HCT116 (cell line): ENCODE results near the gene SPOCD1. TPM values are rescaled to one million over a fixed set of nuclear protein-coding genes. Genes with fewer than 3 reads are reported as not detected.

Source experiments
- ATAC-seq: fragments of 200-7000 bp; cut with Tn5 transposase; 2 replicates; pipeline ENCODE4 v1.9.1; 2020; ENCODE audit warnings: mild to moderate bottlenecking, moderate library complexity
- BruUV-seq: library from RNA; stranded (reverse); fragments of 400-500 nt; replicated peaks from 2 replicates; lab custom pipeline; 2021; lab: Mats Ljungman, UMichigan
- CTCF ChIA-PET: fragments of 300-600 bp; sonication (Branson Sonifier 250); formaldehyde crosslinking; loops from one replicate; lab custom pipeline; 2021; ENCODE audit warnings: antibody characterized with exemption; lab: Charles Lee
- POLR2A ChIA-PET: fragments of 300-600, 350-600 bp; sonication (Branson Sonifier 250); formaldehyde crosslinking; loops from one replicate; lab custom pipeline; 2021; ENCODE audit warnings: antibody characterized with exemption; lab: Charles Lee
- RAD21 ChIA-PET, 2 experiments: fragments of 300-600 bp; sonication (Branson Sonifier 250); formaldehyde crosslinking; loops; one replicate each; lab custom pipeline; 2023; ENCODE audit warnings: low total read pairs in 2 of 2; ENCODE audit not compliant: uncharacterized antibody in 2 of 2, unreplicated experiment in 2 of 2, low non-redundant PET in 1 of 2; lab: Charles Lee
- DNase-seq: peaks from one replicate; pipeline ENCODE4 v3.0.0-alpha.2; 2010; ENCODE audit warnings: low read depth, low spot score
- H2AFZ ChIP-seq: fragments of 200-600 bp; shearing (Covaris generic), sonication (generic); 2 replicates; pipeline ENCODE4 v1.6.1; 2017; ENCODE audit warnings: low read depth, mixed run types, mixed read lengths, antibody characterized with exemption, low read length; ENCODE audit not compliant: poor library complexity, severe bottlenecking
- H3K27ac ChIP-seq: 2 replicates; pipeline ENCODE4 v1.5.1; 2012; ENCODE audit warnings: low read depth, low read length
- H3K27me3 ChIP-seq: fragments of 200-600 bp; sonication (generic); 2 replicates; pipeline ENCODE4 v1.6.1; 2016; ENCODE audit warnings: mixed run types, low read length, mixed read lengths; ENCODE audit not compliant: insufficient read depth
- H3K36me3 ChIP-seq, 2 experiments: fragments of 200-500 bp in 1 of 2; fragments of 200-600 bp in 1 of 2; sonication (Bioruptor generic) in 1 of 2; sonication (generic) in 1 of 2; 2 replicates each; pipeline versions ENCODE4 v1.5.1 to v1.6.1; 2014 to 2016; ENCODE audit warnings: low read length in 2 of 2, inconsistent platforms in 1 of 2, mixed read lengths in 1 of 2, mixed run types in 1 of 2; ENCODE audit not compliant: insufficient read depth in 2 of 2, control insufficient read depth in 1 of 2
- H3K4me1 ChIP-seq, 2 experiments: fragments of 200-600 bp in 1 of 2; sonication (generic) in 1 of 2; 2 replicates each; pipeline versions ENCODE4 v1.5.1 to v1.6.1; 2012 to 2017; ENCODE audit warnings: low read length in 2 of 2, inconsistent platforms in 1 of 2, mild to moderate bottlenecking in 1 of 2, mixed read lengths in 1 of 2, mixed run types in 1 of 2, moderate library complexity in 1 of 2; ENCODE audit not compliant: insufficient read depth in 2 of 2, control insufficient read depth in 1 of 2
- H3K4me2 ChIP-seq: fragments of 200-600 bp; sonication (generic); 2 replicates; pipeline ENCODE4 v1.6.1; 2017; ENCODE audit warnings: mixed run types, low read length, mixed read lengths
- H3K4me3 ChIP-seq, 2 experiments: fragments of 200-600 bp in 1 of 2; sonication (generic) in 1 of 2; replicated peaks in 1 of 2; 2 replicates each; pipeline ENCODE4 v1.5.1; 2011 to 2016; ENCODE audit warnings: low read length in 2 of 2, control low read depth in 1 of 2, low read depth in 1 of 2, mild to moderate bottlenecking in 1 of 2, mixed read lengths in 1 of 2, mixed run types in 1 of 2
- H3K79me2 ChIP-seq: fragments of 200-600 bp; sonication (generic); 2 replicates; pipeline ENCODE4 v1.6.1; 2017; ENCODE audit warnings: mild to moderate bottlenecking, mixed run types, low read length, moderate library complexity, mixed read lengths; ENCODE audit not compliant: insufficient read depth
- H3K9ac ChIP-seq: fragments of 200-600 bp; sonication (generic); 2 replicates; pipeline ENCODE4 v1.6.1; 2016; ENCODE audit warnings: low read length, mixed read lengths
- H3K9me2 ChIP-seq: fragments of 200-600 bp; sonication (generic), shearing (Covaris generic); 2 replicates; pipeline ENCODE4 v1.6.1; 2017; ENCODE audit warnings: mixed run types, mild to moderate bottlenecking, moderate library complexity; ENCODE audit not compliant: insufficient read depth
- H3K9me3 ChIP-seq, 2 experiments: fragments of 200-500 bp in 1 of 2; fragments of 200-600 bp in 1 of 2; sonication (Bioruptor generic) in 1 of 2; sonication (generic) in 1 of 2; 2 replicates each; pipeline ENCODE4 v1.6.1; 2014 to 2017; ENCODE audit warnings: low read length in 2 of 2, mixed read lengths in 2 of 2, inconsistent platforms in 1 of 2, low read depth in 1 of 2, mild to moderate bottlenecking in 1 of 2, mixed run types in 1 of 2, moderate library complexity in 1 of 2; ENCODE audit not compliant: control insufficient read depth in 1 of 2, insufficient read depth in 1 of 2
- H4K20me1 ChIP-seq: fragments of 200-600 bp; sonication (generic), shearing (Covaris generic); 2 replicates; pipeline ENCODE4 v1.6.1; 2017; ENCODE audit warnings: mixed run types, mild to moderate bottlenecking, moderate library complexity; ENCODE audit not compliant: insufficient read depth
- CBX3 ChIP-seq: IDR thresholded peaks from 2 replicates; pipeline ENCODE4 v1.6.1; 2012; ENCODE audit warnings: low read depth
- CEBPB ChIP-seq: IDR thresholded peaks from 2 replicates; pipeline ENCODE4 v1.6.1; 2012; ENCODE audit warnings: low read depth
- EGR1 ChIP-seq: IDR thresholded peaks from 2 replicates; pipeline ENCODE4 v1.6.1; 2012; ENCODE audit warnings: low read depth
- ELF1 ChIP-seq: IDR thresholded peaks from 2 replicates; pipeline ENCODE4 v1.6.1; 2012; ENCODE audit warnings: low read depth, borderline replicate concordance
- EZH2 ChIP-seq: fragments of 200-600 bp; sonication (generic); IDR thresholded peaks from 2 replicates; pipeline ENCODE4 v1.6.1; 2017; ENCODE audit warnings: antibody characterized with exemption, mixed run types
- EZH2phosphoT487 ChIP-seq: fragments of 200-600 bp; IDR thresholded peaks from 2 replicates; pipeline ENCODE4 v1.6.1; 2018; ENCODE audit warnings: antibody characterized with exemption, borderline replicate concordance
- JUND ChIP-seq: IDR thresholded peaks from 2 replicates; pipeline ENCODE4 v1.6.1; 2012
- POLR2AphosphoS5 ChIP-seq: IDR thresholded peaks from 2 replicates; pipeline ENCODE4 v1.6.1; 2011; ENCODE audit warnings: mild to moderate bottlenecking, low read depth, low read length, moderate library complexity
- SP1 ChIP-seq: IDR thresholded peaks from 2 replicates; pipeline ENCODE4 v1.6.1; 2012; ENCODE audit warnings: low read depth
- SRF ChIP-seq: IDR thresholded peaks from 2 replicates; pipeline ENCODE4 v1.6.1; 2012; ENCODE audit warnings: low read depth
- YY1 ChIP-seq: IDR thresholded peaks from 2 replicates; pipeline ENCODE4 v1.6.1; 2011; ENCODE audit warnings: low read length, low read depth, moderate library complexity, mild to moderate bottlenecking; ENCODE audit not compliant: insufficient replicate concordance; ENCODE audit errors: extremely low read depth
- ZFX ChIP-seq: fragments of 450-650 bp; IDR thresholded peaks from 2 replicates; pipeline ENCODE4 v1.6.1; 2017
- ZNF274 ChIP-seq: fragments of 200-500 bp; sonication (Bioruptor generic); IDR thresholded peaks from 2 replicates; pipeline ENCODE4 v1.6.1; 2014; ENCODE audit warnings: mild to moderate bottlenecking, low read depth, low read length, inconsistent platforms
- intact Hi-C: fragments of 100-400 bp; cut with micrococcal nuclease; formaldehyde crosslinking; loops from 2 replicates; pipeline ENCODE4 v1.10.0; 2022
- total RNA-seq: library from RNA; stranded (reverse); gene quantifications from one replicate; pipeline ENCODE4 v1.2.1, GENCODE V29; 2021; ENCODE audit not compliant: unreplicated experiment
- TF ChIP-seq, protein P1 (sequence below): IDR thresholded peaks from 2 replicates; pipeline ENCODE4 v1.6.1; 2011; ENCODE audit warnings: mild to moderate bottlenecking, low read length, moderate library complexity; ENCODE audit not compliant: insufficient replicate concordance; ENCODE audit errors: extremely low read depth
- TF ChIP-seq, protein P2 (sequence below): IDR thresholded peaks from 2 replicates; pipeline ENCODE4 v1.6.1; 2012
- TF ChIP-seq, protein P3 (sequence below), 3 experiments: fragments of 200-600 bp in 1 of 3; sonication (generic) in 1 of 3; IDR thresholded peaks in 2 of 3; conservative IDR thresholded peaks in 1 of 3; 2 replicates each; pipeline ENCODE4 v1.5.1; 2012 to 2017; ENCODE audit warnings: low read depth in 2 of 3, low read length in 2 of 3, antibody characterized with exemption in 1 of 3, borderline replicate concordance in 1 of 3, control low read depth in 1 of 3, mild to moderate bottlenecking in 1 of 3, mixed read lengths in 1 of 3, mixed run types in 1 of 3, moderate library complexity in 1 of 3; ENCODE audit not compliant: insufficient read depth in 1 of 3
- TF ChIP-seq, protein P4 (sequence below): IDR thresholded peaks from 2 replicates; pipeline ENCODE4 v1.6.1; 2012; ENCODE audit warnings: low read depth
- TF ChIP-seq, protein P5 (sequence below): IDR thresholded peaks from 2 replicates; pipeline ENCODE4 v1.6.1; 2012

SPOCD1 gene
- total RNA-seq, 1 experiment from 2014 or later = 5.0 TPM

DNA sequence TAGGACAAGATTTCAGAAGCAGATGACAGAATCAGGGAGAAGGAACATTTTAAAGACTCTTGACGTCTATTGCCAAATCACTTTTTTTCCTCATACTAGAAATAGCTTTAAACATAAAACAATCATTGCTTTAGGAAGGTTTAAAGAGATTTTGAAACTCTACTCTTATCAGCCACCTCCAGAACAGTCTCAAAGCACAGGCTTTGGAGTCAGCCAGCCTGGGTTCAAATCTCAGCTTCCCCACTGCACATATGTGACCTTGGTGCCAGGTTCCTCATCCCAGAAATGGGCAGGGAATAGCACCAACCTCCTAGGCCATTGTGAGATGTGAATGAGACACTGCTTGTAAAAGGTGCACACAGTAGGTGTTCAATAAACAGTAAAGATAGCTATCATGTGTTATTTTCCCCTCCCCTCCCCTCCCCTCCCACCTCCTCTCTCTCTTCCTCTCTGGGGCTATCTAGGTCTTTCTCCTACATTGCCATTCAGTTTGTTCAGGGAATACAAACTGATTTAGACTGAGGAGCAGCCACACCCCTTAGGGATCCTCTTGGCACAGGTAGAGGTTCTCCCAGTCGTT is 20.6 kb downstream of the SPOCD1 start:
- TF ChIP-seq, protein P1, sequence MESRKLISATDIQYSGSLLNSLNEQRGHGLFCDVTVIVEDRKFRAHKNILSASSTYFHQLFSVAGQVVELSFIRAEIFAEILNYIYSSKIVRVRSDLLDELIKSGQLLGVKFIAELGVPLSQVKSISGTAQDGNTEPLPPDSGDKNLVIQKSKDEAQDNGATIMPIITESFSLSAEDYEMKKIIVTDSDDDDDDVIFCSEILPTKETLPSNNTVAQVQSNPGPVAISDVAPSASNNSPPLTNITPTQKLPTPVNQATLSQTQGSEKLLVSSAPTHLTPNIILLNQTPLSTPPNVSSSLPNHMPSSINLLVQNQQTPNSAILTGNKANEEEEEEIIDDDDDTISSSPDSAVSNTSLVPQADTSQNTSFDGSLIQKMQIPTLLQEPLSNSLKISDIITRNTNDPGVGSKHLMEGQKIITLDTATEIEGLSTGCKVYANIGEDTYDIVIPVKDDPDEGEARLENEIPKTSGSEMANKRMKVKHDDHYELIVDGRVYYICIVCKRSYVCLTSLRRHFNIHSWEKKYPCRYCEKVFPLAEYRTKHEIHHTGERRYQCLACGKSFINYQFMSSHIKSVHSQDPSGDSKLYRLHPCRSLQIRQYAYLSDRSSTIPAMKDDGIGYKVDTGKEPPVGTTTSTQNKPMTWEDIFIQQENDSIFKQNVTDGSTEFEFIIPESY = no peak
- TF ChIP-seq ZFX (no peak), EZH2phosphoT487 (no peak), EGR1 (no peak), JUND (no peak), EZH2 (no peak), SP1 (no peak), ZNF274 (no peak), YY1 (no peak), CEBPB (no peak), CBX3 (no peak), POLR2AphosphoS5 (no peak), ELF1 (no peak), SRF (no peak)
- TF ChIP-seq, protein P2, sequence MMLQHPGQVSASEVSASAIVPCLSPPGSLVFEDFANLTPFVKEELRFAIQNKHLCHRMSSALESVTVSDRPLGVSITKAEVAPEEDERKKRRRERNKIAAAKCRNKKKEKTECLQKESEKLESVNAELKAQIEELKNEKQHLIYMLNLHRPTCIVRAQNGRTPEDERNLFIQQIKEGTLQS = no peak
- TF ChIP-seq, protein P3, sequence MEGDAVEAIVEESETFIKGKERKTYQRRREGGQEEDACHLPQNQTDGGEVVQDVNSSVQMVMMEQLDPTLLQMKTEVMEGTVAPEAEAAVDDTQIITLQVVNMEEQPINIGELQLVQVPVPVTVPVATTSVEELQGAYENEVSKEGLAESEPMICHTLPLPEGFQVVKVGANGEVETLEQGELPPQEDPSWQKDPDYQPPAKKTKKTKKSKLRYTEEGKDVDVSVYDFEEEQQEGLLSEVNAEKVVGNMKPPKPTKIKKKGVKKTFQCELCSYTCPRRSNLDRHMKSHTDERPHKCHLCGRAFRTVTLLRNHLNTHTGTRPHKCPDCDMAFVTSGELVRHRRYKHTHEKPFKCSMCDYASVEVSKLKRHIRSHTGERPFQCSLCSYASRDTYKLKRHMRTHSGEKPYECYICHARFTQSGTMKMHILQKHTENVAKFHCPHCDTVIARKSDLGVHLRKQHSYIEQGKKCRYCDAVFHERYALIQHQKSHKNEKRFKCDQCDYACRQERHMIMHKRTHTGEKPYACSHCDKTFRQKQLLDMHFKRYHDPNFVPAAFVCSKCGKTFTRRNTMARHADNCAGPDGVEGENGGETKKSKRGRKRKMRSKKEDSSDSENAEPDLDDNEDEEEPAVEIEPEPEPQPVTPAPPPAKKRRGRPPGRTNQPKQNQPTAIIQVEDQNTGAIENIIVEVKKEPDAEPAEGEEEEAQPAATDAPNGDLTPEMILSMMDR (IDR thresholded peaks at IDR 0.05 in 2 of 3, conservative IDR thresholded peaks at IDR 0.05 in 1 of 3; ENCODE audit: borderline replicate concordance in 1 of 3, insufficient read depth in 1 of 3, low read depth in 2 of 3, low read length in 2 of 3) = no peak
- TF ChIP-seq, protein P4, sequence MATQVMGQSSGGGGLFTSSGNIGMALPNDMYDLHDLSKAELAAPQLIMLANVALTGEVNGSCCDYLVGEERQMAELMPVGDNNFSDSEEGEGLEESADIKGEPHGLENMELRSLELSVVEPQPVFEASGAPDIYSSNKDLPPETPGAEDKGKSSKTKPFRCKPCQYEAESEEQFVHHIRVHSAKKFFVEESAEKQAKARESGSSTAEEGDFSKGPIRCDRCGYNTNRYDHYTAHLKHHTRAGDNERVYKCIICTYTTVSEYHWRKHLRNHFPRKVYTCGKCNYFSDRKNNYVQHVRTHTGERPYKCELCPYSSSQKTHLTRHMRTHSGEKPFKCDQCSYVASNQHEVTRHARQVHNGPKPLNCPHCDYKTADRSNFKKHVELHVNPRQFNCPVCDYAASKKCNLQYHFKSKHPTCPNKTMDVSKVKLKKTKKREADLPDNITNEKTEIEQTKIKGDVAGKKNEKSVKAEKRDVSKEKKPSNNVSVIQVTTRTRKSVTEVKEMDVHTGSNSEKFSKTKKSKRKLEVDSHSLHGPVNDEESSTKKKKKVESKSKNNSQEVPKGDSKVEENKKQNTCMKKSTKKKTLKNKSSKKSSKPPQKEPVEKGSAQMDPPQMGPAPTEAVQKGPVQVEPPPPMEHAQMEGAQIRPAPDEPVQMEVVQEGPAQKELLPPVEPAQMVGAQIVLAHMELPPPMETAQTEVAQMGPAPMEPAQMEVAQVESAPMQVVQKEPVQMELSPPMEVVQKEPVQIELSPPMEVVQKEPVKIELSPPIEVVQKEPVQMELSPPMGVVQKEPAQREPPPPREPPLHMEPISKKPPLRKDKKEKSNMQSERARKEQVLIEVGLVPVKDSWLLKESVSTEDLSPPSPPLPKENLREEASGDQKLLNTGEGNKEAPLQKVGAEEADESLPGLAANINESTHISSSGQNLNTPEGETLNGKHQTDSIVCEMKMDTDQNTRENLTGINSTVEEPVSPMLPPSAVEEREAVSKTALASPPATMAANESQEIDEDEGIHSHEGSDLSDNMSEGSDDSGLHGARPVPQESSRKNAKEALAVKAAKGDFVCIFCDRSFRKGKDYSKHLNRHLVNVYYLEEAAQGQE = no peak
- TF ChIP-seq, protein P5, sequence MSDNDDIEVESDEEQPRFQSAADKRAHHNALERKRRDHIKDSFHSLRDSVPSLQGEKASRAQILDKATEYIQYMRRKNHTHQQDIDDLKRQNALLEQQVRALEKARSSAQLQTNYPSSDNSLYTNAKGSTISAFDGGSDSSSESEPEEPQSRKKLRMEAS = no peak
- POLR2A ChIA-PET = no interaction called here
- Histone ChIP-seq H3K9me3 (no peaks in the 10 kb centered on the region), H3K27me3 (no peaks in the 10 kb centered on the region), H3K36me3 (no peaks in the 10 kb centered on the region), H3K4me3 (no peak overlapping the region), H3K4me2 (no peak overlapping the region), H3K79me2 (no peaks in the 10 kb centered on the region), H3K9me2 (no peaks in the 10 kb centered on the region), H3K4me1 (peaks cover 12 to 41% of the 10 kb centered on the region in 2 experiments), H4K20me1 (no peaks in the 10 kb centered on the region), H2AFZ (no peak overlapping the region), H3K27ac (no peak overlapping the region), H3K9ac (no peak overlapping the region)
- RAD21 ChIA-PET = no interaction called here
- ATAC-seq (no peak), DNase-seq (no peak)
- CTCF ChIA-PET = no interaction called here
- intact Hi-C loops = no loop called here
- BruUV-seq = no TSS peak
